UCSD-AML1 (cell line): ENCODE results near the gene MOB3B.
"Not testable (repeated sequence)": the region's sequence is repeated elsewhere in the genome, so short reads cannot be mapped to it uniquely, and the experiment has no call there.

Experiments used
- DNase-seq: peaks from one replicate; lab custom pipeline; 2025; ENCODE audit not compliant: unreplicated experiment; lab: John Stamatoyannopoulos, UW

MOB3B gene

DNA sequence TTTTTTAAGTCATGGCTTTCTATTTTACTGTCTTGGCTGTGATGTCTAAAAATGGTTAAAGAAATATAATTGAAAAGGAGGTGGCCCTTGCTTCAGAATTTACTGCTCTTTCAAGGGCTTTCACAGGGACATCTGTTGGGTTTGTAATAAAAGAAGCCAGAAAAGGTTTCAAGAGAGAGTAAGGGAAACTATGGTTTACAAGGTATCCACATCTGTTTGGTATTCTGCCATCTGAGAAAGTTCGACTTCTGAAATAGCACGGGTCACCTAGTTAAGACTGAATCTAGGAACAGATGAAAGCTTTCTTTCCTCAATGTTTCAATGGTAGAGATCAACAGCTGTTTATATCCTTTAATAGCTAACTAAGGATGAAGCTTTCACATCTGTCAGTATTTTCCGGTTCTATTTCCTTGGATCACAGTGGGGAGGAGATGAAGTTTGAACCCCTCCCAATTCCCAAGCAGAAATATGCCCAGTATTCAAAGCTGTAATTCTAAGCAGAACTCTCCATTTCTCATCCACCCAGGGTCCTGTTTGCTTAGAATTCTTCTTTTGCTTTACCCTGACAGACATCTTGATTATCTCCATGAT lies 78.3 kb downstream of the MOB3B start:
- DNase-seq, result no peak

DNA sequence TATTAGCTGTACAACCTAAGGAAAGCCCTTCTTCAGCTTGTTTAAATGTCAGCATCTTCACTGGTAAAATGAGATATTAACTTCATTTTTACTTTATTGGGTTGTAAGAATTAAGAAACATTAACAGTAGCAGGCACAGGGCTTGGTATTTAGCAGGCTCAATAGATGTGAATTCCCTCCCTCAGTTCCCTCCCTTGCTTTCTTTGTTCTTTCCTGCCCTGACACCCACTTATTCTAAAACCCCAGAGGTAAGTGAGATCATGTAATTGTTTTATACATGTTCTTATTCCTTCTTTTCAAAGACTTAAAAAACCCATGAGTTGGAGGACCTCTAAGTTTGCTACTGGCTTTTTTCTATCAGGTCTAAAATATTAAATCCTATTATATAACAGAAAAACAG lies 78.9 kb downstream of the MOB3B start:
- no peak for DNase-seq

DNA sequence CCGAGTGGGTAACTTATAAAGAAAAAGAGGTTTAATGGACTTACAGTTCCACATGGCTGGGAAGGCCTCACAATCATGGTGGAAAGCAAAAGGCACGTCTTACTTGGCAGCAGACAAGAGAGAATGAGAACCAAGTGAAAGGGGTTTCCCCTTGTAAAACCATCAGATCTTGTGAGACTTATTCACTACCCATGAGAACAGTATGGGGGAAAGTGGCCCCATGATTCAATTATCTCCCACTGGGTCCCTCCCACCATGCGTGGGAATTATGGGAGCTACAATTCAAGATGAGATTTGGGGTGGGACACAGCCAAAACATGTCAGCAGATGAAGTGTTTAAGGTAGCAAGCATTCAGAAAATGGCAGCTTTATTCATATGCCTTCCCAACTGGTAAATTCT lies 81.3 kb downstream of the MOB3B start:
- DNase-seq, result not testable (repeated sequence)

GRCh38 chr9:27447031-27447683 lies 82.5 kb downstream of the MOB3B start:
- no peak for DNase-seq

DNA sequence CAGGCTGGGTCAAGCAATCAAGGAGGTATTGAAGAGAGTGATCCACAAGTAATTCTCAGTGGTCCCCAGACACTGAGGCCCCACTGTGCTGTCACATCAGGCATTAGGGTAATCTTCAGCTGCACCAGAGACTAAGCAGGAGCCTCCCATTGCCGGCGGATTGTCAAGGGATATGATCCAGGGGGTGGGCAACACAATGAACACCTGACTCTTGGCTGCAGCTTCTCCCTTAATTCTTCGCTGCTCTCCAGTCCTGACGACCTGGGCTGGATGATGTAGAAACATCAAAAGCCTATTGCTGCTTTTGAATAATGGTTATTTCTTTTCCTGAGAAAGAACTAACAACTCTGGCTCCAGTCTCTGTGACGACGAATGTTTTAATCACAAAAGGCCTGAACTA lies 83.9 kb downstream of the MOB3B start:
- DNase-seq, result no peak

- DNase-seq, result no peak
These were observed 84.5 kb downstream of the MOB3B start for GRCh38 chr9:27445057-27445595.

DNA sequence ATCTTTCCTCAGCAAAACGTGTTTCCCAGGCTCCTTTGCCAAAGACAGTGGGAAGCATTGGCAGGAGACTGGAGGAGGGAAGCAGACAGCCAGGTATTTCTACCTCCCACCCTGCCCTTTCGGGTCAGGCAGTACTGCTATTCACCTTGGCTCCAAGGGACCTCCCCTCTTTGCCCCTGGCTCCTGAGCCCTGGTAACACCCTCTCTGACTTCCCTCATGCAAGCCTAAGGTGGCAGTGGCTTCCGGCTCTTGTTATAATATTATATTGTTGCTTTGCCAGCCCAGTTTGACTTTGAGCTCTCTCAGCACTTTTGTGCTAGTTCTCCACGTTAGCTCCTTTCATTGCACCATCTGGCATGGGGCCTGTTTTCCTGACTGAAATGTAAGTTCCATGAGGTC lies 87.2 kb downstream of the MOB3B start:
- DNase-seq, result peak; percentile 5

- DNase-seq, result peak; percentile 7
These were observed 87.9 kb downstream of the MOB3B start for GRCh38 chr9:27441741-27442070.

DNA sequence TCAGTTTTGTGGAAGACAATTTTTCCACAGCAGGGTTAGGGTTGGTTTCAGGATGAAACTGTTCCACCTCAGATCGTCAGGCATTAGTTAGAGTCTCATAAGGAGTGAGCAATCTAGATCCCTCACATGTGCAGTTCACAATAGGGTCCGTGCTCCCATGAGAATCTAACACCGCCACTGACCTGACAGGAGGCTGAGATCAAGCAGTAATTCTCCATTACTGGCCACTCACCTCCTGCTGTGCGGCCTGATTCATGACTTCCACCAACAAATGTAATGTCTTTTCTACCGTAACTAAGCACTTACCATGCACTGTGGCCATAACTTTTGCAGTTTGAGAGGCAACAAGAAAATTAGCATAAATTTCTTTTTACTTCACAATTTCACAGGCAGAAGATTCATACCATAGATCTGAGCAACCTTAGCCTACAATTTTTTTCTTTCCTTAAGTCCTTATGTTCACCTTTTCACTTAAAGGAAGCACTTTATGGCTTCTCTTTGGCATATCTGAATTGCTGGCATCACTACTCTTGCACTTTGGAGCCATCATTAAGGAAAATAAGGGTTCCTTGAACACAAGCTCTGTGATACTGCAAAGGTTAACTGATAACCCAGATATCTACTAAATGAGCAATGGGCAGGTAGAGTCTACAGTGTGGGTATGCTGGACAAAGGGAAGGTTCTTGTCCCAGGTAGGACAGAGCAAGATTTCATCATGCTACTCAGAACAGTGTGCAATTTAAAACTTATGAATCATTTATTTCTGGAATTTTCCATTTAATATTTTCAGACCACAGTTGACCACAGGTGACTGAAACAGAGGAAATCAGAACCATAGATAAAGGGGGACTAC lies 88.5 kb downstream of the MOB3B start:
- peak; percentile 3 for DNase-seq

GRCh38 chr9:27438522-27438921 lies 91.1 kb downstream of the MOB3B start:
- peak; percentile 17 for DNase-seq

GRCh38 chr9:27437652-27438373 lies 91.8 kb downstream of the MOB3B start:
- no peak for DNase-seq

DNA sequence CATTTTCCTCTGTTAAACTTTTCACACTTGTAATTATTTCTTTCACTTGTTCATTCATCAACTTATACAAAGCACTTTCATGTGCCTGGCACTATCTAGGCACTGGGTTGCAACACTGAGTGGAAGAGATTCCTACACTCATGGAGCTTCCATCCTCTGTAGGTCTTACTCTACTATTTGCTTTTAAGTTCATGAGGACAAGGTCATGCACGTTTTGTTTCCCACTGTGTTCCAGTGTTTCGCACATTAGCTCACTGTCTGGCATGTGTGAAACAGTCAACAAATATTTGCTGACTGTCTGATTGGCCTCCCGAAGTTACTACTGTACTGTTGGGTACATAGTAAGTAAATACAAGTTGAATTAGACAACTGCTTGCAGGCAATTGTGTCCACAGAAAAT lies 93.4 kb downstream of the MOB3B start:
- DNase-seq, result no peak

DNA sequence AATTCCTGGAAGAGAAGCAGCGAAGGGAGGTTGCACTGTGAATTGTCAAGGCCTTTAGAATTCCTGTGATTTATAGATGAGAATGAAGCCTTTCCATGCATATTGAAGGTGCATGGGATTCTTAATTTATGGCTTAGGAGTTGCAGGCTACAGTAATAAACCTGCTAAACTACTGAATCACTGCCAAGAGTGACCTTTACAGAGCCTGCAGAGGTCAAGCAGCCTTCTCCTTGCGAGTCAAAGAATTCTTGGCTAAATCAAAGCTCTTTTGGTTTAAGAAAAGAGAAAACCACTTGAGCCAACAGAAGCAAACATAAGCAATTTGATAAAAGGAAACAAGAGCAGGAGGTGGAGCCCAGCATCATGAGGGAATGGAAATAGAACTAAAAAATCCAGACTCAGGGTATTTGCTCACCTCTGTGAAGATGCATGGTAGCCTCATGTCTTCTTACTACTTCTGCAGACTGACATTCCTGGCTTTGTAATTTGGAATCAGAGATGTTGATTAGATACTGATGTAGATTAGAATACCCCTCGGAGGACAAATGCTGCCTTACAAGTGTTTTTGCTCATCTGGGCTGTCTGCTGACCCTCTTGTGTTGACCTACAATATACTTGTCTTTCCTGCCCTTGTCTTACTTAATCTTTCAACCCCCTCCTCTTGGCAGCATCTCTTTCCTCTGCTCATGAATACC lies 95.8 kb downstream of the MOB3B start:
- no peak for DNase-seq

GRCh38 chr9:27432308-27432707 lies 97.3 kb downstream of the MOB3B start:
- DNase-seq, result peak; percentile 5

- DNase-seq, result no peak
These were observed 98.0 kb downstream of the MOB3B start for GRCh38 chr9:27431543-27432147.

DNA sequence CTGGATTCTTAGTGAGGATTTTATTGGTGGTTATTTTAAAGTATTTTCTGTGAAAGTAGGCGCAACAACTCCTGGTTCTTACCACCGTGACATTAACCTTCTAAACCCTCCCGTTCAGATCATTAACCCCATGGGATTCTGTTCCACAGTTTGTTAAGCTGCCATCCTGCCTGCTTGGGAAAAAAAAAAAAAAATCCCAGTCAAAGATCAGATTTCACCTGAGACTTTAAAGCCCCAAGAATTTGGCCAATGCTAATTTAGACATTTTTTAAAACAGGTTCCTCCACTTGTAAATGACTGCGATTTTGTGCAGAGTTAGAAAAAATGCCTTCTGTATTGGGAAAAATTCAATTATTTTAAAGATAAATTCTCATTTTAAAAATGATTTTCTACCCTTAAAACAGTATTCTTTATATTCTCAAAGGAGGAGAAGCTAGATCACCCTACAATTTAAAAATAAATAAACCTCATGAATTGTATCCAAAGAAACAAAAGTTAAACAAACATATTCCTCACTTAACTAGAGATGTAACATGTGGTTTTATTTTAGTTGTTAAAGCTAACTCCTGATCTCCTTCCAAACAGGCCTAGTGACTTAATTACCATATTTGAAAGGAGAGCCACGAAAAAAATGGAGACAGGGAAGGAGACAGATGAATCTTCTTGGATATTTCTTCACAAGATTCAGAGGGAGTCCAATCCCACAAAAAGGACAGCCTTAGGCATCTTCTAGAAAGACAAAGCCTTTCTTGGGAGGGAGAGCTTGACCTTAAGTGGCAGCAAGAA lies 98.7 kb downstream of the MOB3B start:
- no peak for DNase-seq

GRCh38 chr9:27429917-27430316 lies 99.7 kb downstream of the MOB3B start:
- peak; percentile 18 for DNase-seq

DNA sequence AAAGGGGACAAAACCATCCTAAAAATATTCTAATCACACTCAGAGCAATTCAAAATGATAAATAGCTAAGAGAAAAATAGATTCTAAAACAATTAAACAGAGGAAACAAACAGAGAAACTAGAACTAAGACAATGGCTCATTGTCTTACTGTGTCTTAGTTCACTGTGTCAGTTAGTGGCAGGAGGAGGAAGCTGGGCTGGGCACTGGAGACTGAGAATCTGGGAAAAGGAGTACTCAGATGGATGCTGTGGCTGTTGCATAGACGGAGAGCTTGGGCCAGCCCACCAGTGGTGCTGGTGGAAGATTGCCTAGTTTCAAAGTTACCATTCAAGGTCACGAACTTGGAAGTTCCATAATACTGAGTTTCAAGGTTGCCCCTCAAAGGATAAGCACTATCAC lies 100.2 kb downstream of the MOB3B start:
- no peak for DNase-seq

DNA sequence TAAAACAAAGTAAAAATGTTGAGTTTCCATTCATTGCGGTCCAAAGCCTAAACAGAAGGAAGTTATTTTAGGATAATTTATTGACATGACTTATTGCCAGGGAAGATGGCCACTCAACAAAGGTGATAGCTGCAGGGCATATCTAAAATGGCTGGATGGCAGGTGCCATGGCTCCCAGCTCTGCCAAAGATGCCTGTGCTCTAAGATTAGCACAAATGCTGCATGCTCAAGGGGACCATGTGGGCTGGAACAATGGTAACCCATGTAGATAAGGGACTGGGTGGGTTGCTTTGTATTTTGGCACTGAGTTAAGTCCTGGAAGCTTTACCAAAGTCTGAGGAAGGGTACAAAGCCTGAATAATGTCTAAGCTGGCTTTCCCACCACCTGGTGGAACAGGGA lies 101.1 kb downstream of the MOB3B start:
- no peak for DNase-seq

DNA sequence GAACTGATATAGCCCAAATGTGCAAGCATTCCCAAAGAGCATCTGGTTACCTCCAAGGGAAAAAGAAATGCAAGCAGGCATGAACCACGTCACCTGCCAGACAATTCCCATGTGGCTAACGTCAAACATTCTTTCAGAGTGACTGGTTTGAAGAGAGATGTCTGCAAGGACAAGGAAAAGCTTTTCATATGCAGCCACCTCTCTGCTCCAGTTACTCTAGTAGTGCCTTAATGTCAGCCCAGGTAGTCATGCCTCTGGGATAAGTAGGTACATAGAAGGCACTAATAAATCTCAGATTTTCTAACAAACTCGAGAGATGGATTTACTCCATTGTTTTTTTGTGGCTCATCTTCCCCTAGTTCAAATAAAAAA lies 102.4 kb downstream of the MOB3B start:
- no peak for DNase-seq
